PC-3 (cell line): ENCODE results near the gene MACROD1. TPM values are rescaled to one million over a fixed set of nuclear protein-coding genes. Genes with fewer than 3 reads are reported as not detected.
A peak's percentile ranks its signal among the peaks of the same experiment; 100 is the strongest.

Experiments
- ATAC-seq: fragments of 200-7000 bp; cut with Tn5 transposase; 2 replicates; pipeline ENCODE4 v1.9.1; 2020; ENCODE audit warnings: mild to moderate bottlenecking, moderate library complexity
- BruUV-seq: library from RNA; stranded (reverse); fragments of 400-500 nt; replicated peaks from 2 replicates; lab custom pipeline; 2021; lab: Mats Ljungman, UMichigan
- CTCF ChIA-PET: fragments of 300-600 bp; sonication (Branson Sonifier 250); formaldehyde crosslinking; loops from one replicate; lab custom pipeline; 2022; ENCODE audit warnings: antibody characterized with exemption; lab: Charles Lee
- POLR2A ChIA-PET: fragments of 300-600 bp; sonication (Branson Sonifier 250); formaldehyde crosslinking; loops from one replicate; lab custom pipeline; 2022; ENCODE audit warnings: antibody characterized with exemption; ENCODE audit not compliant: unreplicated experiment; lab: Charles Lee
- DNase-seq: peaks from one replicate; pipeline ENCODE4 v3.0.0-alpha.2; 2015
- H2AFZ ChIP-seq: fragments of 300-600 bp; sonication (generic); 2 replicates; pipeline ENCODE4 v1.6.0; 2016; ENCODE audit warnings: antibody characterized with exemption, low read length
- H3F3A ChIP-seq: fragments of 300-600 bp; sonication (generic); one replicate; pipeline ENCODE4 v1.6.0; 2017; ENCODE audit warnings: antibody characterized with exemption, low read length, control low read depth, mild to moderate bottlenecking; ENCODE audit not compliant: unreplicated experiment
- H3K27ac ChIP-seq: fragments of 300-600 bp; sonication (generic); 2 replicates; pipeline ENCODE4 v1.5.1; 2016; ENCODE audit warnings: mild to moderate bottlenecking, low read length
- H3K27me3 ChIP-seq: fragments of 300-600 bp; sonication (generic); 2 replicates; pipeline ENCODE4 v1.6.1; 2016; ENCODE audit warnings: low read length, mixed read lengths
- H3K36me3 ChIP-seq: fragments of 300-600 bp; sonication (generic); 2 replicates; pipeline ENCODE4 v1.6.1; 2016; ENCODE audit warnings: low read depth, mixed run types, low read length, mixed read lengths
- H3K4me1 ChIP-seq: fragments of 300-600 bp; sonication (generic); 2 replicates; pipeline ENCODE4 v1.5.1; 2016; ENCODE audit warnings: low read length; ENCODE audit not compliant: insufficient read depth
- H3K4me2 ChIP-seq: fragments of 300-600 bp; sonication (generic); 2 replicates; pipeline ENCODE4 v1.6.0; 2016; ENCODE audit warnings: low read length
- H3K4me3 ChIP-seq: fragments of 300-600 bp; sonication (generic); 2 replicates; pipeline ENCODE4 v1.5.1; 2016; ENCODE audit warnings: mild to moderate bottlenecking, low read length, mixed read lengths
- H3K79me2 ChIP-seq: fragments of 300-600 bp; sonication (generic); 2 replicates; pipeline ENCODE4 v1.6.1; 2017; ENCODE audit warnings: low read length, mixed read lengths
- H3K9ac ChIP-seq: fragments of 300-600 bp; sonication (generic); 2 replicates; pipeline ENCODE4 v1.6.0; 2016; ENCODE audit warnings: mild to moderate bottlenecking, low read length
- H3K9me2 ChIP-seq: fragments of 300-600 bp; sonication (generic); replicated peaks from 2 replicates; pipeline ENCODE4 v1.6.1; 2016; ENCODE audit warnings: mixed run types, low read length, mixed read lengths
- H3K9me3 ChIP-seq: fragments of 300-600 bp; sonication (generic); 2 replicates; pipeline ENCODE4 v1.6.1; 2016; ENCODE audit warnings: low read length, mixed read lengths
- H4K20me1 ChIP-seq: fragments of 300-600 bp; sonication (generic); 2 replicates; pipeline ENCODE4 v1.6.1; 2016; ENCODE audit warnings: low read length, mixed read lengths
- EZH2 ChIP-seq: fragments of 300-600 bp; sonication (generic); IDR thresholded peaks from one replicate; pipeline ENCODE4 v1.6.1; 2017; ENCODE audit warnings: antibody characterized with exemption, mild to moderate bottlenecking, low read length; ENCODE audit not compliant: unreplicated experiment
- EZH2phosphoT487 ChIP-seq: fragments of 300-600 bp; sonication (generic); IDR thresholded peaks from 2 replicates; pipeline ENCODE4 v1.6.1; 2018; ENCODE audit warnings: mild to moderate bottlenecking, antibody characterized with exemption, low read length, borderline replicate concordance
- intact Hi-C: fragments of 100-400 bp; cut with micrococcal nuclease; formaldehyde crosslinking; loops from 2 replicates; pipeline ENCODE4 v1.9.0; 2023
- total RNA-seq: library from RNA; depleted of rRNA; stranded (reverse); fragments of >200 nt; gene quantifications from 2 replicates; pipeline ENCODE4 v1.2.3, GENCODE V29; 2014
- TF ChIP-seq, protein P1 (sequence below): fragments of 300-600 bp; sonication (generic); conservative IDR thresholded peaks from 2 replicates; pipeline ENCODE4 v1.5.1; 2017; ENCODE audit warnings: antibody characterized with exemption, low read depth, mild to moderate bottlenecking, low read length

The MACROD1 gene
- total RNA-seq, 1 experiment from 2014 or later: 71.4 TPM

DNA sequence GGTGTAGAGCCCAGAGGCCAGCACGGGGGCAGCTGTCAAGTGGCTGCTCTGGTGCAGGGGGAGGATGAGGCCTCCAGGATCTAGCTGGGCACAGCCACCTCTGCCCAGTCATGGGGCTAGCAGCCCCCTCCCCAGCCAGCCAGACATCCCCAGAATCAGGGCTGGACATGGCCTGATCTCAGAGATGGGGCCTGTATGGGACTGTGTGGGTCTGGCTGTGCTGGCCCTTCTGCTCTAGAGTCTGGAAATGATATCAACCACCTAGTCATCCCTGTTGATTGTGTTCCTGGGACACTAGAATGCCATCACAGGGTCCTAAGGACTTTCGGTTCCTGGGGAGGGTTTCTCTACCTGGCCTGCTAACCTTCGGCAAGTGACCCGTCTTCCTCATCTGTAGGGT lies 127.4 kb downstream of the MACROD1 start:
- Histone ChIP-seq H3K9ac (no peak overlapping the region), H2AFZ (no peak overlapping the region), H3K4me3 (no peak overlapping the region), H3K4me2 (no peak overlapping the region), H3K79me2 (no peaks in the 10 kb centered on the region), H3K27me3 (peaks cover 14% of the 10 kb centered on the region), H4K20me1 (peaks cover 5% of the 10 kb centered on the region), H3K9me2 (no peaks in the 10 kb centered on the region), H3K9me3 (no peaks in the 10 kb centered on the region), H3K27ac (no peak overlapping the region), H3K4me1 (no peaks in the 10 kb centered on the region), H3F3A (no peaks in the 10 kb centered on the region), H3K36me3 (no peaks in the 10 kb centered on the region)
- DNase-seq (no peak), ATAC-seq (no peak)
- no peak for TF ChIP-seq EZH2
- no peak for TF ChIP-seq EZH2phosphoT487
- TF ChIP-seq, protein P1, sequence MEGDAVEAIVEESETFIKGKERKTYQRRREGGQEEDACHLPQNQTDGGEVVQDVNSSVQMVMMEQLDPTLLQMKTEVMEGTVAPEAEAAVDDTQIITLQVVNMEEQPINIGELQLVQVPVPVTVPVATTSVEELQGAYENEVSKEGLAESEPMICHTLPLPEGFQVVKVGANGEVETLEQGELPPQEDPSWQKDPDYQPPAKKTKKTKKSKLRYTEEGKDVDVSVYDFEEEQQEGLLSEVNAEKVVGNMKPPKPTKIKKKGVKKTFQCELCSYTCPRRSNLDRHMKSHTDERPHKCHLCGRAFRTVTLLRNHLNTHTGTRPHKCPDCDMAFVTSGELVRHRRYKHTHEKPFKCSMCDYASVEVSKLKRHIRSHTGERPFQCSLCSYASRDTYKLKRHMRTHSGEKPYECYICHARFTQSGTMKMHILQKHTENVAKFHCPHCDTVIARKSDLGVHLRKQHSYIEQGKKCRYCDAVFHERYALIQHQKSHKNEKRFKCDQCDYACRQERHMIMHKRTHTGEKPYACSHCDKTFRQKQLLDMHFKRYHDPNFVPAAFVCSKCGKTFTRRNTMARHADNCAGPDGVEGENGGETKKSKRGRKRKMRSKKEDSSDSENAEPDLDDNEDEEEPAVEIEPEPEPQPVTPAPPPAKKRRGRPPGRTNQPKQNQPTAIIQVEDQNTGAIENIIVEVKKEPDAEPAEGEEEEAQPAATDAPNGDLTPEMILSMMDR: no peak
- intact Hi-C loops: no loop called here
- BruUV-seq: no TSS peak
- CTCF ChIA-PET: no interaction called here
- POLR2A ChIA-PET: no interaction called here

DNA sequence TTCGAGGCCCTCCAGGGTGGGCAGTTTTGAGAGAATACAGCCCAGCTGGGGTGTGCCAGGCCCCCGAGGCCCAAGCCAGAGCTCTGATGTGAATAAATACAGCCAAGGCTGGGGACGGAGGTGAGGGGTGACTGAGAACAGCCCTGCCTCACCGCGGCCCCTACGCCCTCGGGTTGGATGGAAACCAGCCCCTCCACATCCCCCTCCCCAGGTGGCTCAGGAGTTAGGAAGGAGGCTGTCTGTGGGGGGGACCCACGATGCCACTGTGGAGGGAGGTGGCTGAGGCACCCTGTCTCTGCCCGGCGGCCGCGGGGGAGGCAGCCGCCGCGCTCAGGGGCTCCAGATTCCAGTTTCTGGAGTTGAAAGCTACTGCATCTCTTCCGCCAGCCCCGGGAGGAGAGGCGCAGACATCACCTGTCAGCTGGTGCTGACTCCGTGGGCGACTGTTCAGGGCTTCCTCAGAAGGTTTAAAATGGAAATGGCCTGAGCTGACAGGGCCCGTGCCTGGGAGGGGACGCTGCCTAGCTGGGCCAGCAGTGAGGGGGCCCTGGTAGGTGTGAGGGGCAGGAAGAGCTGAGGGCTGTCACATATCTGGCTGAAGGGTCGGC lies 128.8 kb downstream of the MACROD1 start:
- Histone ChIP-seq H3F3A (no peaks in the 10 kb centered on the region), H3K79me2 (no peaks in the 10 kb centered on the region), H4K20me1 (peaks cover 5% of the 10 kb centered on the region), H3K9ac (no peak overlapping the region), H3K36me3 (no peaks in the 10 kb centered on the region), H3K9me3 (no peaks in the 10 kb centered on the region), H3K27me3 (peaks cover 14% of the 10 kb centered on the region), H2AFZ (no peak overlapping the region), H3K4me2 (0 out of 2 replicates have a peak overlapping the region, but pooled peaks have one; percentile 93), H3K4me1 (peaks cover 3% of the 10 kb centered on the region), H3K27ac (no peak overlapping the region), H3K9me2 (no peaks in the 10 kb centered on the region), H3K4me3 (no peak overlapping the region)
- intact Hi-C loops: no loop called here
- TF ChIP-seq, protein P1: no peak
- TF ChIP-seq EZH2phosphoT487 (no peak), EZH2 (no peak)
- DNase-seq (no peak), ATAC-seq (no peak; the same call in 1 of the 2 replicates)
- ChIA-PET POLR2A (no interaction called here), CTCF (interaction anchor here (0.5 kb wide), 1 partner anchor 735 kb away, joined by 4 read pairs; no protein-coding TSS in a partner anchor)
- BruUV-seq: no TSS peak
